ENCODE data around the gene HSPB7.

HSPB7 gene

DNA sequence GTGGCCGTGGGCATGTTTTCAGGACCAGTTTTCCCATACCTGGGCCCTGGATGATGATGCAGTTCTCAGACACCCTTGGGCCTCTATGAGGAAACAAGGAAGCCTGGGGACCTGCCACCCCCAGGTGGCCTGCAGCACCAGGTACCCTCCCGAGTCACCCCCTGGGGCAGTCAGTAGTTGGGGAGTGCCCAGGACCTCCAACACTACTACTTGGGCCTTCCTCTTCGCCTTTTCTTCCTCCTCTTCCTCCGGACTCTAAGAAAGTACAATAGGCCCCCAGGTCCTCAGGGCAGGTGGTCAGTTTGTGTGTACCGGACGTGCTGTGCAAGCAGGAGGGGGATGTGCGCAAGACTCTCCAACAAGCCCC is 25.7 kb downstream of the HSPB7 start:
- Histone ChIP-seq H3K27me3 (replicated peaks in 2 of 5; ENCODE audit: control insufficient read depth in 4 of 5, insufficient read depth in 5 of 5, low read length in 4 of 5) (peaks cover 0 to 2% (median 0%) of the 10 kb centered on the region in 5 experiments), H3K9me3 (ENCODE audit: control extremely low read depth in 1 of 5, control insufficient read depth in 4 of 5, insufficient read depth in 2 of 5, low read depth in 1 of 5, low read length in 4 of 5) (no peaks in the 10 kb centered on the region), H3K4me3 (ENCODE audit: control insufficient read depth in 1 of 7, extremely low read depth in 1 of 7, insufficient read depth in 4 of 7, low read depth in 2 of 7, low read length in 6 of 7) (no peak overlapping the region), H3K27ac (ENCODE audit: insufficient read depth in 1 of 2, low read depth in 1 of 2, low read length in 2 of 2, poor library complexity in 1 of 2, severe bottlenecking in 2 of 2) (no peak overlapping the region), H3K36me3 (ENCODE audit: control insufficient read depth in 4 of 4, insufficient read depth in 4 of 4, low read length in 3 of 4) (no peaks in the 10 kb centered on the region), H3K4me1 (ENCODE audit: control extremely low read depth in 1 of 4, control insufficient read depth in 4 of 4, insufficient read depth in 4 of 4, low read length in 3 of 4) (no peaks in the 10 kb centered on the region)
- ChIA-PET POLR2A (no interaction called here), CTCF (no interaction called here)
- WGBS (ENCODE audit: insufficient coverage): 93% methylated on average over 3 of the region's 7 CpGs
- DNase-seq: no peak

DNA sequence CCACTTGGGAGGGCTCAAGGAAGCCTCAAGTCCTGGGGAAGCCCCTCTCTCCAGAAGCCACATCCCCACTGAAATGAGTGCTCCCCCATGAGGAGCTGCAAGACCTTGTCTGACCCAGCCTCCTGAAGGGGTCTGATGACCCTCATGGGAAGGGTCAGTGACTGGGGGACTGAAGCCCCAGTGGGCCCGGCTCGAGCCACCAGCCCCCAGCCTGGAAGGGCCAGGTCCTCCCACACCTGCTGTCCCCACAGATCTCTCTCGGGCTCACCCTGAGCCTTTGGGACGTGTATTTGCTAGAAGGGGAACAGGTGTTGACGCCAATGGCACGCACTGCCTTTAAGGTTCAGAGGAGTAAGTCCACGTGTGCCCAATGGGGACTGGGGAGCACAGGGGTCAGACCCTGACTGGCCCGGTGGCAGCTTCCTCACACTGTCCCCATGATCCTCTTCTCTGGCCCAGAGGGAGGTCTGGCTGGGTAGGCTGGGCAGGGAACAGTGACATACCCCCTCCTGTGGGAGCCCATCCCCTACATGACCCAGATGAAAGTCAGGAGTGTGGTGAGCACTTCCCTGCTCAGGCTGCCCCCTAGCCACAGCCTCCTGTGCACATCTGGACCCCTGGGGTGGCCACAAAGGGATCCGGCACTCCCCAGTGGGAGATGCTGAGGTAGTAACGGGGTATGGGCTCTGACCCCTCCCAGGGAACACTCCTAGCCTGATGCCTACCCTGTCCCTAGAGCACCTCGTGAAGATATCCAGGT is 26.2 kb downstream of the HSPB7 start:
- POLR2A ChIA-PET: no interaction called here
- Histone ChIP-seq H3K4me1 (ENCODE audit: control extremely low read depth in 1 of 4, control insufficient read depth in 4 of 4, insufficient read depth in 4 of 4, low read length in 3 of 4) (no peaks in the 10 kb centered on the region), H3K36me3 (ENCODE audit: control insufficient read depth in 4 of 4, insufficient read depth in 4 of 4, low read length in 3 of 4) (no peaks in the 10 kb centered on the region), H3K9me3 (ENCODE audit: control extremely low read depth in 1 of 5, control insufficient read depth in 4 of 5, insufficient read depth in 2 of 5, low read depth in 1 of 5, low read length in 4 of 5) (no peaks in the 10 kb centered on the region), H3K27ac (ENCODE audit: insufficient read depth in 1 of 2, low read depth in 1 of 2, low read length in 2 of 2, poor library complexity in 1 of 2, severe bottlenecking in 2 of 2) (no peak overlapping the region), H3K27me3 (replicated peaks in 2 of 5; ENCODE audit: control insufficient read depth in 4 of 5, insufficient read depth in 5 of 5, low read length in 4 of 5) (peaks cover 0 to 2% (median 0%) of the 10 kb centered on the region in 5 experiments), H3K4me3 (ENCODE audit: control insufficient read depth in 1 of 7, extremely low read depth in 1 of 7, insufficient read depth in 4 of 7, low read depth in 2 of 7, low read length in 6 of 7) (no peak overlapping the region)
- DNase-seq: no peak
- CTCF ChIA-PET: no interaction called here
- 94% methylated on average over 10 of the region's 11 CpGs for WGBS (ENCODE audit: insufficient coverage)

DNA sequence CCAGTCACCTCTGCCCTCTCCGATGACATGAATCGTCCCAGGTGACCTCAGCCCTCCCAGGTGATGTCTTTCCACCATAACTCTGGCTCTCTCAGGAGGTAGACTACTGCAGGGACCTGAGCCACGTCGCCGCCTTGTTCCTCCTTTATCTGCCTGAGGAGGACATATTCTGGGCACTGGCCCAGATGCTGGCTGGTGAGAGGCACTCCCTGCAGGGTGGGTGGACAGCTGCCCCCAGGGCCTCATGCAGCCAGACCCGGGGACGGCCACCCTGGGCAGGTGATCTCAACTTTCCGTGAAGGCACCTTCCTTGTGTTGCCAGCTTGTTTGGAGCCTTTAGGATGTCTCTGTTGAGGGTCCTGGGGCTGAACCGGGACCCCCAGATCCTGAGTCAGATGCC is 28.1 kb downstream of the HSPB7 start:
- CTCF ChIA-PET: interaction anchor here (1.3 to 1.6 kb wide), 2 partner anchors 195 to 198 kb away, joined by 3 read pairs; no protein-coding TSS in a partner anchor
- no peak overlapping the region for H3K4me3 ChIP-seq (ENCODE audit: control insufficient read depth in 1 of 7, extremely low read depth in 1 of 7, insufficient read depth in 4 of 7, low read depth in 2 of 7, low read length in 6 of 7)
- WGBS (ENCODE audit: insufficient coverage): 92% methylated on average over 6 of the region's 9 CpGs

DNA sequence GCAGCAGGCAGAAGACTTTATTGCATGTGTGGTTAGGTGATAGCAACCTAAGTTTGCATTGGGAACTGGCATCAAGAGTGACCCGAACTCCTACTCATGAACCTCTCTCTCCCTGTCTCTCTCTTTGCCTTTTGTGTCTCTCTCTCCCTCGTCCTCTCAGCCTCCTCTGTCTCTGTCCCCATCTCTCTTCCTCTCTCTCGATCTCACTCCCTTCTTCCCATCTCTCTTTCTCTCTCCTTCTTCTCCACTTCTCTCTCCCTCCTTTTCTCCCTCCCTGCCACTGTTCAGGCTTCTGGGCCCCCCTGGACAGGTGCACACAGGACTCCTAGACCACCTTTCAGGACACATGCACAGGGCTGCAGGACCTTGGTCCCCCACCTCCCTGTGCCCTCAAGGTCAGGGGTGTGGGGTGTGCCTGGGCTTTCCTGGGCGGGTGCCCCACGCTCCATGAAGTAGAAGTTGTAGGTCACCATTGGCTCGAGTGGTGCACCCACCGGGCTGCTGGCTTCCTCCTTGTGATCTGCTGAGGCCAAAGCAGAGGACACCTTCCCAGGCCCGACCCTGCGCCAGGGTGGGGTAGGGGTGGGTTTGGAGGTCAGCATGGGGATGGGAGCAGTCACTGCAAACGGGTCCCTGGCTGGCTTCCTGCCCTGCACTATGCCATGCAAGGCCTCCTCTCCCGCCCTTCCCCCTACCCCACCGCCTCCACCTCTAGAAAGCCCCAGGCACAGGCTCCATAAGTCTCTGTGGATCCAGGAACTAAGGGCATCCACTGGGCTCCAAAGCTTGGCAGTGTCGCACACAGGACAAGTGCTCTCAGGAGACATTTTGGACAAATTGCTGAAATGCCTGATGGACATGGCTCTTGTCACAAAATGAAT is 28.7 kb downstream of the HSPB7 start:
- CTCF ChIA-PET: interaction anchor here (1.2 to 1.6 kb wide), 3 partner anchors 9 to 197 kb away, joined by 3 to 4 read pairs (median 3); no protein-coding TSS in a partner anchor
- POLR2A ChIA-PET: no interaction called here

More for the DNA sequence above, 28.1 kb downstream of the HSPB7 start:
- no peaks in the 10 kb centered on the region for H3K36me3 ChIP-seq (ENCODE audit: control insufficient read depth in 4 of 4, insufficient read depth in 4 of 4, low read length in 3 of 4)
- H3K9me3 ChIP-seq (ENCODE audit: control extremely low read depth in 1 of 5, control insufficient read depth in 4 of 5, insufficient read depth in 2 of 5, low read depth in 1 of 5, low read length in 4 of 5): no peaks in the 10 kb centered on the region
- no peak for DNase-seq
- peaks cover 0 to 2% (median 0%) of the 10 kb centered on the region in 5 experiments for H3K27me3 ChIP-seq (replicated peaks in 2 of 5; ENCODE audit: control insufficient read depth in 4 of 5, insufficient read depth in 5 of 5, low read length in 4 of 5)
- H3K27ac ChIP-seq (ENCODE audit: insufficient read depth in 1 of 2, low read depth in 1 of 2, low read length in 2 of 2, poor library complexity in 1 of 2, severe bottlenecking in 2 of 2): no peak overlapping the region
- no peaks in the 10 kb centered on the region for H3K4me1 ChIP-seq (ENCODE audit: control extremely low read depth in 1 of 4, control insufficient read depth in 4 of 4, insufficient read depth in 4 of 4, low read length in 3 of 4)
- POLR2A ChIA-PET: no interaction called here

DNA sequence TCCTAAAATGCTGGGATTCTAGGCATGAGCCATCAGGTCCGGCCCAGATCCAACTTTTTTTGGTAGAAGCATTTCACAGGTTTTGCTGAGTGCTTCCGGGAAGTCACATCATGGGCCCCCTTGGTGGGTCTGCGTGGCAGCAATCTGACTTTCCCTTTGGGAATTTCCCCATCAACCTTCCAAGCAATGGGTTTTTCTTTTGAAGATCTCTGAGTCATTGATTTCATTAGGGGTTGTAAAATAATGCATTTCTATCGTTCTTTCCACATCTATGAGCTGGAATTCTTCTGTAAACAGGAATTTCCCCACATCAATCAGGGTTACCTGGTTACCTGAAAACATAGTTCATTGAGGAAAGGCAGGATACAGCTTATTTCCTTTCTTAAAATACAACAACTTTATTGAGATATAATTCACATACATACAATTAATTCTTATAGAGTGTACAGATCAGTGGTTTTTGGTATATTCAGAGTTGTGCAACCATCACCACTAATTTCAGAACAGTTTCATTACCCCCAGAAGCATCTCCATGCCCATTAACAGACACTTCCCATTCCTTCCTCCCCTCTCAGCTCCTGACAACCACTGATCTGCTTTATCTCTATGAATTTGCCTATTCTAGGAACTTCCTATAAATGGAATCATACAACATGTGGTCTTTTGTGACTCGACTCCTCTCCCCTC is 32.1 kb downstream of the HSPB7 start:
- 90% methylated on average over 4 of the region's 5 CpGs for WGBS (ENCODE audit: insufficient coverage)
- no peak for DNase-seq

More for the DNA sequence above, 28.7 kb downstream of the HSPB7 start:
- Histone ChIP-seq H3K4me3 (ENCODE audit: control insufficient read depth in 1 of 7, extremely low read depth in 1 of 7, insufficient read depth in 4 of 7, low read depth in 2 of 7, low read length in 6 of 7) (no peak overlapping the region), H3K27me3 (replicated peaks in 2 of 5; ENCODE audit: control insufficient read depth in 4 of 5, insufficient read depth in 5 of 5, low read length in 4 of 5) (peaks cover 0 to 2% (median 0%) of the 10 kb centered on the region in 5 experiments), H3K27ac (ENCODE audit: insufficient read depth in 1 of 2, low read depth in 1 of 2, low read length in 2 of 2, poor library complexity in 1 of 2, severe bottlenecking in 2 of 2) (no peak overlapping the region), H3K4me1 (ENCODE audit: control extremely low read depth in 1 of 4, control insufficient read depth in 4 of 4, insufficient read depth in 4 of 4, low read length in 3 of 4) (no peaks in the 10 kb centered on the region), H3K9me3 (ENCODE audit: control extremely low read depth in 1 of 5, control insufficient read depth in 4 of 5, insufficient read depth in 2 of 5, low read depth in 1 of 5, low read length in 4 of 5) (no peaks in the 10 kb centered on the region), H3K36me3 (ENCODE audit: control insufficient read depth in 4 of 4, insufficient read depth in 4 of 4, low read length in 3 of 4) (no peaks in the 10 kb centered on the region)
- WGBS (ENCODE audit: insufficient coverage): 92% methylated on average over 8 of the region's 13 CpGs
- DNase-seq: no peak

DNA sequence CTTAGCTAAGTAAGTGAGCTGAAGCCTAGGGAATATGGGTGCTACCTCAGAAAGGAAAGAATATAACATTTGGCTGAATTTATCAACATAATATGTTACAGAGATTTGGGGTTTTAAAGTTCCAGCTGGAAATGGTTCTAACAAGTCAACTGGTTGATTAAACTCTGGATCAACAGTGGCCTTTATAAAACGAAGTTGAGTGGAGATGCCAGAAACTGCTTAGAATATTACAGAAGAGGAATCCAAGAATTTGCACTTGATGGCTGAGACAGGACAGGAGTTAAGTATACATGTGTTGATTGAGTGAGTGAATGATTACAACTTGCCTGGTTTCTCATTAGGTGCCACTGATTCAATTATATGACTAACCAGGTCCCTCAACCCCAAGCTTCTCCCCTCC is 34.6 kb downstream of the HSPB7 start:
- WGBS (ENCODE audit: insufficient coverage): 71% methylated on average over 1 of the region's 1 CpG
- DNase-seq: no peak
- Histone ChIP-seq H3K4me3 (ENCODE audit: control insufficient read depth in 1 of 7, extremely low read depth in 1 of 7, insufficient read depth in 4 of 7, low read depth in 2 of 7, low read length in 6 of 7) (no peak overlapping the region), H3K36me3 (ENCODE audit: control insufficient read depth in 4 of 4, insufficient read depth in 4 of 4, low read length in 3 of 4) (no peaks in the 10 kb centered on the region), H3K9me3 (ENCODE audit: control extremely low read depth in 1 of 5, control insufficient read depth in 4 of 5, insufficient read depth in 2 of 5, low read depth in 1 of 5, low read length in 4 of 5) (peaks cover 0 to 6% (median 0%) of the 10 kb centered on the region in 5 experiments), H3K27ac (ENCODE audit: insufficient read depth in 1 of 2, low read depth in 1 of 2, low read length in 2 of 2, poor library complexity in 1 of 2, severe bottlenecking in 2 of 2) (no peak overlapping the region), H3K27me3 (replicated peaks in 2 of 5; ENCODE audit: control insufficient read depth in 4 of 5, insufficient read depth in 5 of 5, low read length in 4 of 5) (no peaks in the 10 kb centered on the region), H3K4me1 (ENCODE audit: control extremely low read depth in 1 of 4, control insufficient read depth in 4 of 4, insufficient read depth in 4 of 4, low read length in 3 of 4) (no peaks in the 10 kb centered on the region)
- ChIA-PET CTCF (interaction anchor here (0.8 to 2.0 kb wide), 2 partner anchors 11 to 97 kb away, joined by 3 to 6 read pairs; no protein-coding TSS in a partner anchor), POLR2A (interaction anchor here (0.7 kb wide), 1 partner anchor 106 kb away, joined by 3 read pairs; no protein-coding TSS in a partner anchor)

More for the DNA sequence above, 32.1 kb downstream of the HSPB7 start:
- Histone ChIP-seq H3K27ac (ENCODE audit: insufficient read depth in 1 of 2, low read depth in 1 of 2, low read length in 2 of 2, poor library complexity in 1 of 2, severe bottlenecking in 2 of 2) (no peak overlapping the region), H3K27me3 (replicated peaks in 2 of 5; ENCODE audit: control insufficient read depth in 4 of 5, insufficient read depth in 5 of 5, low read length in 4 of 5) (peaks cover 0 to under 1% (median 0%) of the 10 kb centered on the region in 5 experiments), H3K9me3 (ENCODE audit: control extremely low read depth in 1 of 5, control insufficient read depth in 4 of 5, insufficient read depth in 2 of 5, low read depth in 1 of 5, low read length in 4 of 5) (peaks cover 0 to 6% (median 0%) of the 10 kb centered on the region in 5 experiments), H3K4me1 (ENCODE audit: control extremely low read depth in 1 of 4, control insufficient read depth in 4 of 4, insufficient read depth in 4 of 4, low read length in 3 of 4) (no peaks in the 10 kb centered on the region), H3K36me3 (ENCODE audit: control insufficient read depth in 4 of 4, insufficient read depth in 4 of 4, low read length in 3 of 4) (no peaks in the 10 kb centered on the region), H3K4me3 (ENCODE audit: control insufficient read depth in 1 of 7, extremely low read depth in 1 of 7, insufficient read depth in 4 of 7, low read depth in 2 of 7, low read length in 6 of 7) (no peak overlapping the region)
- POLR2A ChIA-PET: no interaction called here
- CTCF ChIA-PET: interaction anchor here (1.1 kb wide), 1 partner anchor 9 kb away, joined by 3 read pairs; no protein-coding TSS in a partner anchor

Measured in common myeloid progenitor, CD34-positive (primary cell).